Progenitor cell of endocrine pancreas (in vitro differentiated cells): ENCODE data around the gene PAQR8. TPM values are rescaled to one million over a fixed set of nuclear protein-coding genes. Genes with fewer than 3 reads are reported as not detected.
"Not testable (repeated sequence)": the region's sequence is repeated elsewhere in the genome, so short reads cannot be mapped to it uniquely, and the experiment has no call there.

Experiments used
- DNase-seq: peaks from one replicate; pipeline ENCODE4 v3.0.0; 2021; ENCODE audit warnings: low spot score; ENCODE audit not compliant: unreplicated experiment
- H3K27ac Mint-ChIP-seq: 2 replicates; pipeline ENCODE4 v1.8.0; 2021; ENCODE audit warnings: mild to moderate bottlenecking, moderate library complexity, mixed read lengths
- H3K27me3 Mint-ChIP-seq: 2 replicates; pipeline ENCODE4 v1.8.0; 2021; ENCODE audit warnings: mixed read lengths
- H3K36me3 Mint-ChIP-seq: 2 replicates; pipeline ENCODE4 v1.8.0; 2022; ENCODE audit warnings: mixed read lengths; ENCODE audit not compliant: insufficient read depth
- H3K4me1 Mint-ChIP-seq: 2 replicates; pipeline ENCODE4 v1.8.0; 2021; ENCODE audit warnings: low read depth, mixed read lengths
- H3K4me3 Mint-ChIP-seq: 2 replicates; pipeline ENCODE4 v1.8.0; 2021; ENCODE audit warnings: low read depth, mild to moderate bottlenecking, moderate library complexity, mixed read lengths
- H3K9me3 Mint-ChIP-seq: 2 replicates; pipeline ENCODE4 v1.8.0; 2021; ENCODE audit warnings: low read depth, mixed read lengths
- CTCF ChIP-seq: fragments of 200-600 bp; sonication (generic); IDR thresholded peaks from one replicate; pipeline ENCODE4 v1.5.0; 2021; ENCODE audit warnings: antibody characterized with exemption, mild to moderate bottlenecking; ENCODE audit not compliant: unreplicated experiment
- total RNA-seq: library from RNA; stranded (reverse); gene quantifications from 2 replicates; pipeline ENCODE4 v1.2.1, GENCODE V29; 2021

Gene PAQR8
- total RNA-seq, 1 donor from 2014 or later: 13.9 TPM

DNA sequence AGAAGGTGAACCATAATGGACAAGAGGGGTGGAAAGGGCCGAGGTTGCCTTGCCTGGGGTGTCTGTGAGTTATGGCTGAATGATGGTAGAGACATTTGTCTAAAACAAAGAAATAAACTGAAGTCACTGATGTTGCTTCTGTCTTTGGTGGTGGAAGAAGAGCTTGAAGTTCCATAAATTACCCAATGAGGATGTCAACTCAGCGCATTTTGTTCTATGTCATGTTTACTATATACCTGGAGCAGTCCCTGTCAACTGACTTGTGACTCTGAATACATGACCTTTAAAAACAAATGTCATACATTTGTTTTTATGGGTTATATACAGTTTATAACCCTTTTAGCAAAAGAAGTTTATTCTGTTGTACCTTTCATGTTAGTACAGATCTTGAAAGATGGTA is 60.2 kb downstream of the PAQR8 start:
- Mint-ChIP-seq H3K36me3 (peaks cover 1% of the 10 kb centered on the region), H3K4me1 (peaks cover 10% of the 10 kb centered on the region), H3K27ac (no peak overlapping the region), H3K9me3 (no peaks in the 10 kb centered on the region), H3K27me3 (no peaks in the 10 kb centered on the region), H3K4me3 (no peak overlapping the region)
- no peak for DNase-seq
- TF ChIP-seq CTCF: no peak

DNA sequence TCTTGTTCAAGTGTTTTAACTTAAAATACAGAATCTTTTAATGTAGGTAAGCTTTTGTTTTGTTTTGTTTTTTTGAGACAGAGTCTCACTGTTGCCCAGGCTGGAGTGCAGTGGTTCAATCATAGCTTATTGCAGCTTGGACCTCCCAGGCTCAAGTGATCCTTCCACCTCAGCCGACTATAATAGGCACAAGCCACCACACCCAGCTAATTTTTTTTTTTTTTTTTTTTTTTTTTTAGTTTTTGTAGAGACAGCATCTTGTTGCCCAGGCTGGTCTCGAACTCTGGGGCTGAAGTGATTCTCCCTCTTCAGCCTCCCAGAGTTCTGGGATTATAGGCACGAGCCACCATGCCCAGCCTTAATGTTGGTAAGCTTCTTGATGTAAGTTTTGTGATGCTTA is 61.5 kb downstream of the PAQR8 start:
- no peak overlapping the region for H3K27ac Mint-ChIP-seq
- H3K36me3 Mint-ChIP-seq: peaks cover 2% of the 10 kb centered on the region
- no peaks in the 10 kb centered on the region for H3K9me3 Mint-ChIP-seq
- DNase-seq: no peak
- no peak for TF ChIP-seq CTCF
- H3K4me3 Mint-ChIP-seq: no peak overlapping the region
- peaks cover 5% of the 10 kb centered on the region for H3K4me1 Mint-ChIP-seq
- H3K27me3 Mint-ChIP-seq: no peaks in the 10 kb centered on the region

DNA sequence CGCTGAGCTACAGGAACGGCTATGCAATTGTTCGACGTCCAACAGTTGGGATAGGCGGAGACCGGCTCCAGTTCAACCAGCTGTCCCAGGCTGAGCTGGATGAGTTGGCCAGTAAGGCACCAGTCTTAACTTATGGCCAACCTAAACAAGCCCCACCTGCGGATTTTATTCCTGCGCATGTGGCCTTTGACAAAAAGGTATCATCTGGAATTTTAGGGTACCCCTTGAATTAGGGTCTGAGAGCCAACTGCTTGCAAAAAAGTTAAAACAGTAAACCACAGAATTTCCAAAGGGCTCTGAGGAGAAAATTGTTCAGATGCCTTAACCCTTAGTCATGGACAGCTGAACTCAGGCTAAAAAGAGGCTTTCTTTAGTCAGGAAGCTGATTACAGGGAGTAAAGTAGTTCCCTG is 62.0 kb downstream of the PAQR8 start:
- H3K27me3 Mint-ChIP-seq: no peaks in the 10 kb centered on the region
- no peak overlapping the region for H3K4me3 Mint-ChIP-seq
- no peak for DNase-seq
- peaks cover 3% of the 10 kb centered on the region for H3K36me3 Mint-ChIP-seq
- TF ChIP-seq CTCF: no peak
- no peaks in the 10 kb centered on the region for H3K9me3 Mint-ChIP-seq
- peaks cover 5% of the 10 kb centered on the region for H3K4me1 Mint-ChIP-seq
- H3K27ac Mint-ChIP-seq: no peak overlapping the region

- Mint-ChIP-seq H3K36me3 (peaks cover 8% of the 10 kb centered on the region), H3K4me3 (no peak overlapping the region), H3K27ac (no peak overlapping the region), H3K9me3 (no peaks in the 10 kb centered on the region), H3K4me1 (no peaks in the 10 kb centered on the region), H3K27me3 (no peaks in the 10 kb centered on the region)
- DNase-seq: no peak
- TF ChIP-seq CTCF: no peak
Observed at GRCh38 chr6:52424513-52424912, 62.6 kb downstream of the PAQR8 start.

GRCh38 chr6:52426667-52427066 is 64.7 kb downstream of the PAQR8 start:
- Mint-ChIP-seq H3K4me3 (no peak overlapping the region), H3K27me3 (no peaks in the 10 kb centered on the region), H3K36me3 (peaks cover 18% of the 10 kb centered on the region), H3K9me3 (no peaks in the 10 kb centered on the region), H3K27ac (no peak overlapping the region), H3K4me1 (peaks cover 7% of the 10 kb centered on the region)
- no peak for TF ChIP-seq CTCF
- DNase-seq: no peak

GRCh38 chr6:52433294-52433693 is 71.3 kb downstream of the PAQR8 start:
- not testable (repeated sequence) for H3K4me1 Mint-ChIP-seq, H3K9me3 Mint-ChIP-seq, H3K27ac Mint-ChIP-seq, H3K27me3 Mint-ChIP-seq, H3K4me3 Mint-ChIP-seq, DNase-seq
- peaks cover 26% of the 10 kb centered on the region for H3K36me3 Mint-ChIP-seq
